GM21515 (cell line): ENCODE measurements around the gene ATP2B2.

Experiments used
- ATAC-seq: cut with Tn5 transposase; IDR thresholded peaks from one replicate; pipeline ENCODE4 v1.9.1; 2021; ENCODE audit not compliant: unreplicated experiment

ATP2B2 gene

DNA sequence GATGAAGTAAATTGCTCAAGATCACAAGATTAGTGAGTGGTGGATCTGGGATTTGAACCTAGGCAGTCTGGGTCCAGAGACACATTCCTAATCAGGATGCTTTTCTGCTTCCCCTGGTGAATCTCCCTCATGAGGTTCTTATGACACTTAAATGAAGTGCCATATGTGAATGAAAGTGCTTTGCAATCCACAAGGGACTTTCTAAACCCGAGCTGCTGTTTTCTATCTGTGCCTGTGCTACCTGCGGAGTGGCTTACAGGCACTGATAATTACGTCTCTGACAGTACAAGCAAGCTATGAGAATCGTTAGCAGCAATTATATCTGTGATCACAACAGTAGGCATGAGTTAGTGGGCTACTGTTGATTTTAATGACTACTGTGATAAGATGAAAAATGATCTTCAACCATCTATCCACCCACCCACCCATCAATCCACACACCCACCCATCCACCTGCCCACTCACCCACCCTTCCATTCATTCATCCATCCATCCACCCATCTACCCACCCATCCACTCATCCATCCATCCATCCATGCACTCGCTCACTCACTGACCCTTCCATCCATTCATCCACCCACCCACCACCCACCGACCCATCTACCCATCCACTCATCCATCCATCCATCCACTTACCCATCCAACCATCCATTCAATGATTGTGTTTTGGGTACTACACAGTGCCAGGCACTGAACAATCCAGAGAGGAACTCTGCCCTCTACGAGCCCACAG, 51.8 kb downstream of the ATP2B2 start:
- ATAC-seq = no peak

DNA sequence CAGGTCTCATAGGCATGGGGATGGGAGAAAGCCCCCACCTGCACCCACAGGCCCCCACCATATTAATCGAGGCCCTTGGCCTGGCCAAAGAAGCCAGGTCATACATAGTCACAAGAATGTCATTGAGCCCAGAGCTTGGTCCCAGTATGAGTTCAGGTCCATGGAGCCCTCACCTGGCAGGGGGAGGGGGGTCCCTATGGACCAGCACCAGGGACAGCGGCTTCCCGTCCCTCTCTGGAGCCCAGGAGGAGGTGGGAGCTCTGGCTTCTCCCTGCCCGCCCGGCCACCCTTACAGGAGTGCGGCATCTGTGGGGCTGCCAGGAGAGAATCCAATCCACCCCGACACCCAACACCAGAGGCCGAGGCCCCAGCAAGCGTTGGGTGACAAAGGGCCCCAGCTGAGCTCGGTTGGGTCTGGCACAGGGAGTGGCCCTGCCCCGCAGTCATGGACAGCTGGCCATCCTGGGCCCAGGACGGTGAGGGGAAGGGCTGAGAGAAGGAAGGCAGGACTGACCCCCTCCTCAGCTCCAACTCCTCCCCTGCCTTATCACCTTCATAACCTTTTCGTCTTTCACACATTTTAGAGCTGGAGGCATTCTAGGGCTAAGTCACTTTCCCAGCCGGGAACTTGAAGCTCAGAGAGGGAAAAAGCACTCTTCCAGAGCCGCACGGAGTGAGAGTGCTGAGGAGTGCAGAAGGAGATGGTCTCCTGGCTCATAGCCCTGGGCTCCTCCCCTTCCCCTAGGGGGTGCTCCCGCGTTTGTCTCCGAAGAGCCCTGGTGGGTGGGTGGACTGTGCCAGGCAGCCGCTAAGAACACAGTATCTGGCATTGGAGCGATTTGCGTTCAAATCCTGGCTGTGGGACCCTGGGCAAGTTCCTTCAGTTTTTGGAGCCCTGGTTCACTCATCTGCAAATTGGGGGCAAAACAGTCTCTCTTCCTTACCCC, 54.6 kb downstream of the ATP2B2 start:
- ATAC-seq = no peak

DNA sequence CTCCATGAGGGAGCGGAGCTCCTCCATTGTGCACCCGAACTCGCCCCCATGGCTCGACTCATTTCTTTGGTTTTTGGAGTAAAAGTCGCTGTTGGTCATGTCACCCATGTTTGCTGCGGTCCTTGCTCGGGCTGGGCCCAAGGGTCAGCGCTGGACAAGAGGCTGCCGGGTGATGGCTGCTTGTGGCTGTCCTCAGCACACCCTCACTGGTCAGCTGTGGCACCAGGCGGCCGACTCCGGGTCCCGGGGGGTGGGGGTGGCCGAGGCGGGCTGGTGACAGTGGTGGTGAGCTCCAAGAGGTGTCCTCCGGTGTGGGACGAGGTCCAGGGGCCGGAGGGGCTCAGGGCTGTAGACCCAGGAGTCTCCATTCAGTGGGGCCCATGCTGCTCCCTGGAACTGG, 56.0 kb downstream of the ATP2B2 start:
- ATAC-seq = no peak

DNA sequence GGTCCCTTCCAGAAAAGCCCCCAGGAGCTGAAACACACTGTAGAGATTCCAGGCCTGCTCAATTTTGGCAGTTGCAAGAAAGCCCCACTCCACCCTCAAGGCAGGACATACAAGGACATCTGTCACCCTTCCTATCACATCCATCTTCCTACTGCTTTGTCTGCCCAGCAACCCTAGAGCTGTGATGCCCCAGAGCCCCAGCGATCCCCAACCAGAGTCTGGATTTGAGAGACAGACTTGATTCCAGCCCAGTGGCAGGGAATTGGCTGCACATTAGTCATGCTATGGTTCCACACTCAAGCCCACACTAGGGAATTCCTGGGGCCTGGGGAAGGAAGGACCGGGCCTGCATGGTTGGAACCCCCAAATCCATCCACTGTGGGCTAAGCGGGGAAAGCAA, 56.8 kb downstream of the ATP2B2 start:
- no peak for ATAC-seq

DNA sequence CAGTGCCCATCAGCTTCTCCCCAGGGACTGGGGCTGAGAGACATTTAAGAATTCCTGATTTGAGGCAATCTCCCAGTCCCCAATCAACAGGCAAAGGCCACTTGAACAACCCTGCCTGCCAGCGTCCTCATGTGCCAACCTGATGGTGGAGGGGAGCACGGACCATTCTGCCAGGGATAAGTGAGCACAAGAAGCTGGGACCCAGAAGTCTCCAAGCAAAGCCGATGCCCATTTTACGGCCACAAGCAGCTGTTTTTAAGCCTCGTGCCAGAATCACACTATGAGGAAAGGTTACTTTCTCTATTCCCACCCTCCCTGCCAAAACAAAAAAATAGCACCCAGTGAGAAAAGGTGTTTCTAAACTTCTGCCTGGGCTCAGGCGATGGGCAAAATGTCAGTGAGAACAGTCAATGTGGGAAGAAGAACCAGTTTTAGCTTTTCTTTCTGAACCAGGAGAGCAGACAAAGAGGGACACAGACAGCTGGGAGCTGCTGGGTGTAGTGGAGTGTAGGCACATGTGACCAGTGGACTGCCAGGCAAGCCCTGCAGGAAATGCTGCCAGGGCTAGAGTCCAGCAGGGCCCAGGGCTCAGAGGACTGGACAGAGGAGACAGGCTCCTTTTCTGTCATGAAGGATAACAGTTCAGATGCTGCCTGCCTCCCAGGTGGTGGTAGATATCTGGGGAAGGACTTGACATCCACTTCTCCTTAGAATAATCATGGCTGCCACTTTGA, 57.7 kb downstream of the ATP2B2 start:
- no peak for ATAC-seq

DNA sequence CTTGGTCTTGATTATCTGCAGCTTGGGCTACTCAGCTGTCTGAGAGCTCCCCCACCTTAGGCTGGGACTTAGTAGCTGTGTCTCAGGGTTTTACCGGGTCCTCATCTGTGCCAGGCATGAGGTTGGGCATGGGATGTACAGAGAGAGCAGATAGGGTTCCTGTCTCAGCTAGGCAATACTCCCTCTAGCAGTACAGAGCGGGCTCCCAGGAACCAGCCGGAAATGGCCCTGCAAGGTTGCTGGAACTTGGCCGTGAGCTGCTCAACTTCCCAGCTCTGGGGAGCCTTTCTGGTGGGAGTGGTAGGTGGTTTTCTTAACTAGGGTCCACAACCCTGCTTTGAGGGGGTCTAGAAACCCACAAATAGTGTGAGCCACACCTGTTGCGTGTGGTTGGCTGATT, 58.3 kb downstream of the ATP2B2 start:
- ATAC-seq = no peak

DNA sequence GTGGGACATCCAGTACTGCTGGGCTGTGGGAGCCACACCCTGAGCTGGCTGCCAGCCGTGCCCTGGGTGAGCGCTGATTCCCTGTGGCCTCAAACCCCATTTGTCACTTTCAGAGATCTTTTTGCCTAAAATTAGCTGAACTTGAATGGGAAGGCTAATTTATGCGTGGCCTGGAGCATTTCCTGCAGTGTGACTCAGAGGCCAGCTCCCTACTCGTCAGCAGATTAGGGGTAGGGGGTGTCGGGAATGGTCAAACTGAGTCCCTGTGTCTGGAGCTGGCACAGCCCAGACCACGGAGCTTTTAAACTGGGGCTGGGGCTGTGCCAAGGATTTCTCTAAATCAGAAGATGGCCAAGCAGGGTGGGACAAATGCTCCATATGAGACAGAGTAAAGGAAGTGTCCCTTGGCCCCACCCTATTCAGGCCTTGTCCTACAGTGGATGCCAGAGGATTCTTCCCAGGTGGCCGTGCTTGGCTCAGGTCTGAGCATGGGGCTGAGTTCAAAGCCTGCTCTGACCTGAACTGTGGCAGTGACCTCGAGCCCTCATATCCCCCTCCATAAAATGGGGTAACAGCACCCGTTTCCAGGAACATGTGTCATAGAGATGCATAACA, 59.7 kb downstream of the ATP2B2 start:
- ATAC-seq = no peak

DNA sequence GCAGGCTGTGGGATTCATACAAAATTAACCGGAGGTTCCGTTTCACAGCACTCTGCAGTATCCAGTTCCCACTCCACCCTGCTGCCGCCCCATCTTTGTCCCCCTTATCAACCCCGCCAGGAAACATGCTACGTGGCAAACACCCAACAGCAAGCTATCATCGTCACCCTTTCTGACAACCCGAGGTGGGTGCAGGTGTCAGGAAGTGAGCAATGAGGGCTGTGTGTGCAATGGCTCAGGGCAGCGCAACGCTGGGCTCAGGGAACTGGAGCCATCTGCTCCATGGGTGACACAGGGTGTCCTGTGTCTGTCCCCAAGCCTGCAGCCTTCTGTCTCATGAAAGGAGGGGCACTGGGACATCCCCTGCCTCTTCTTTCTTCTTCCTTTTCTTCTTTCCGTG, 60.9 kb downstream of the ATP2B2 start:
- ATAC-seq = no peak

DNA sequence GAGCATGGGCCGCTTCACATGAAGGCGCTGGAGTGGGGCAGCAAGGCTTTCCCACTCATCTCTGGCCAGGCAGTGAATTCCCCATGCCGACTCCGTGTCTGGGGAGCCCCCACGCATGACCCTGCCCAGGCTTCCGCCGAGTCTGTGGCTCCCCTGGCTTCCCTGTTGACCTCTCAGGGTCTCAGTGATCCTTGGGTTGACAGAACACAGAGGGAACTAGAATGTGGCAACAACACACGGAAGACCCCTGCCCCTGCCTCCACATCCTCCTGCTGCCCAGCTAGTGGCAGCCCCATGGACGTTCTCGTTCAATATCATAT, 61.3 kb downstream of the ATP2B2 start:
- no peak for ATAC-seq

DNA sequence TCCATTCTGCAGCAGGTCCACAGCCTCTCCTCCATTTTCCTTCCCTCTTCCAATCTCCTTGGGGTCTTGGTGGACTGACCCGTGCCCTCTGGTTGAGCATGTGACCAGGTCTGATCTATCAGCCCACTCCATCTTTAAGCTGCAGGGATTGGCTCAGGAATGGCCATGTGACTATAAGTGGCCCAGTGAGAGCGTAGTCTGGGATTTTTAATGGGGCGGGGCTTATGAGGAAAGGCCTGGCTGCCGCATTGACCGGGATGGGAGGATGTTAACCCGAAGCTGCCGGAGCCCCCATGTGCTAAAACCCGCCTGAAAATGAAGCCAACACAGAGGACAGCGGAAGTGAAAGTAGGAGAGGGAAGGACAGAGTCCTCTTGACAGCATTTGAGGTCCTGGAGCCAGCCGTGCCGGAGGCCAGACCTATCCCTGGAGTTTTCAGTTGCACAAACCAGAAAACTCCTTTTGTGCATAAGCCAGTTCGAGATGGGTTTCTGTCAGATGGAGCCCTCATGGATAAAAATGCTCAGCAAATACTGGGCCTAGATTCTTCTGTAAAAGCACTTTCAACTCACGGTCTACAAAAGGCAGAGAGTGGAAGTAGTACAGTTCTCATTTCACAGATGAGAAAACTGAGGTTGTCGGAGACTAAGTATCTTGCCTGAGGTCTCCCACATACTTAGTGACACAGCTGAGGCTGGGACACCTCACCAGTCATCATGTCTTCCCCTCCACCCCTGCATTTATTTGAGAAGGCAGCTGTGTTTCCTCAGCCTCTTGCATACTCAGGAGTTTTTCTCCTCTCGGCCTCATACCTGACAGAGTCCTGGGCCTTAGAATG, 61.9 kb downstream of the ATP2B2 start:
- ATAC-seq = no peak

DNA sequence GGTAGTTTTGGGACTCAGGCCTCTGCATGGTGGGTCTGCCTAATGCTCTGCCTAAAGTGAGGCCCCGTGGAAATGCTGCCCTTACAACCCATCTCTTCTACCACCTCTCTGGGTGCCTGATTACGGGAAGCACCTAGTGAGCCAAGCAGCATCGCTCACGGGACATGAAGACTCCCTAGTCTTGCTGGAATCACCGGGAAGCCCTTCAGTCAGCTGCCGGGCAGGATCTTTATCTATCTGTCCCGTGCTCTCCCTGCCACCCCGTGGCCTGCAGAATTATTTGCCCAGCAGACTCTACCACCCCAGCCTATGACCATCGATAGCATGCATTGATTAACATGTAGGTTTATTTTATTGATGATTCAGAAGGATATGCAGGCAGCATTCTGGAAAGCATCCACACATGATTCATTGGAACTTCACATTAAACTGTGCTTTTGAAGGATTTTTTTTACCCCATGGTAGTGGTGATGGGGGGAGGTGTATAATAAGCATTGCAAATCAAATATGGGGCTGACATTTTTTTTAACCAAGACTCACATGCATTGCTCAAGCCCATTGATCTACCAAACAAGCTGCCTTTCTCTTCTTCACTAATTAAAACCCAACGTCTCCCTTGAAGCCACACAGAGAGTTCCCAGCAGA, 63.1 kb downstream of the ATP2B2 start:
- ATAC-seq = no peak

DNA sequence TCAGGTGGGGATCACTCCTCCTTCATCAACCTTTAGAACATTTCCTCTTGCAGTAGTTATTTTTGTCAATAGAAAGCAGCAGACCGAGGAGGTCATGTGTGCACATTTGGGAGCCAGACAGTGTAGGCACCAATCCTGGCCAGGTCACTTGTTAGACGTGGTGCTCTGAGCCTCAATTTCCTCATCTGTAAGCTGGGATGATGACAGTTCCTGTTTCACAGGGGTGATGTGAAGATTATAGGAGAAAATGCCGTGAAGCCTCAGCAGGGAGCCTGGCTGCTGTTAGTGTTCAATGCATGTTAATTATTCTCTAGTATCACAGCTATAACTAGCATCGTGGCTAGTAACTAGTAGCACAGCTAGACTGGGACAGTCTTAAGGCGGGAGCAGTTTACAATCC, 64.7 kb downstream of the ATP2B2 start:
- ATAC-seq = no peak

DNA sequence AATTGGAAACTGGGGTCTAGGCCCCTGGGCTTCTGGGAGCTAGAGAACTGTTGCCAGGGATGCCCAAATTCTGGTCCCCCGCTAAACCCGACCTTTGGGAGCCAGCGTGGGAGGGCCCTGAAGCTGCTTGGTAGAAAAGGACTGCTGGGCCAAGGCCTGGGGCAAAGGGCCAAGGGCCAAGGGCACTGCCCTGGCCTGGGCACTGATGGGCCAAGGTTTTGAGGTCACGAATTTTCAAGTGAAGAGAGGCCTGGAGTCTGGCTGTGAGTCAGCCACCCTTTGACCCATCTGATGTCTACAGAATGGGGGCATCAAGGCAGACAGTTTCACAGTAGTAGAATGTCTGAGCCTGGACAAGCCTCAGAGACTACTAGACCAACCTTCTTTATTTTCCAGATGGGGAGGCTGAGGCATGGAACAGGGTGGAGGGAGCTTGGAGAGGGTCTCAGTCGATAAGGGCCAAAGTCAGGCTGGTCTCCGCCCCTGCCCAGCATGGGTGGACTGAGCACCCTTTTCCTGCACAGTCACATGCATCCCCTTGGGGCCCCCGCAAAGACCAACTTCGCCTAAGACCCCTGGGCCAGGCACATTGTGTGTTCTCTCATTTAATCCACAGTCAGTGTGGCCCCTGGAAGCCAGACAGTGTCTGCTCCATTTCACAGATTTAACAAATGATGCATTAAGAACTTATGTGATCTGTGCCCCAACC, 66.3 kb downstream of the ATP2B2 start:
- no peak for ATAC-seq

DNA sequence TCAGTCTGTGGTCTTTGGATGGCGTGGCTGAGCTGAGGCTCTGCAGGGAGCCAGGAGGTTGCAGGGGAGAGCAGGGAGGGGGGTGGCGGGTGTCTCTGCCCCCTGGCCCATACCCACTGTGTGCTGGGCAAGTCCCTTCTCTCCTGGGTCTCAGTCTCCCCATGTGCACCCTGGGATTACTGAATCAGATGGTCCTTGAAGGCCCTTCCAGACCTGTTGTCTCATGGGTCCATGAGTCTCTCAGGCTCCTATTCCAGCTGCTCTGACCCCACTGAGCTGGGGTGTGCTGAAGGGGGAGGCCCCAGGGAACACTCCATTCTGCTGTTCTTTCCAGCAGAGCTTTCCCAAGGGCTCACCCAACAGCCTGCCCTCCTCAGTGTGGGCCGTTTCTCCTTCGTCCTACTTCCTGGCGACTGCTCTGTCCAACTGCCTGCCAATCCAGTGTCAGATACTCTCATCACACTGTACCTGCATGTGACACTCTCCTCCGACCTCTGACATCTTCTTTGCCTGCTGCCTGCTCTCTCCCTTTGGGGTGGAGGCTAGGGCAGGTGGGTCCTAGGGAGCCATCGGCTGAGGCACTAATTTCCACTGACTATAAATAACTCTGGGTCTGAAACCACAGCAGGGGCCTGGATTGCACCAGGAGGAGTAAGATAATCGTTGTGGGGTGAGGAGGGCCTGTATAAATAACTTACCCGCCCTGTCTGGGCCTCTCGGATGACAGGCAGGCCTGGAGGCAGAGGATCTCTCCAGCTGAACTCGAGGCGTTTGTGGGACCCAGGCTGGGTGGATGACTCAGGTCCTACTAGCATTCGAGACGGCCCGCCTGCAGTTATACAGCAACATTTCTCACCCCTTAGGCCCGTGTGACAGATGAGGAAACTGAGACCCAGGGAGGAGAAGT, 67.1 kb downstream of the ATP2B2 start:
- no peak for ATAC-seq

DNA sequence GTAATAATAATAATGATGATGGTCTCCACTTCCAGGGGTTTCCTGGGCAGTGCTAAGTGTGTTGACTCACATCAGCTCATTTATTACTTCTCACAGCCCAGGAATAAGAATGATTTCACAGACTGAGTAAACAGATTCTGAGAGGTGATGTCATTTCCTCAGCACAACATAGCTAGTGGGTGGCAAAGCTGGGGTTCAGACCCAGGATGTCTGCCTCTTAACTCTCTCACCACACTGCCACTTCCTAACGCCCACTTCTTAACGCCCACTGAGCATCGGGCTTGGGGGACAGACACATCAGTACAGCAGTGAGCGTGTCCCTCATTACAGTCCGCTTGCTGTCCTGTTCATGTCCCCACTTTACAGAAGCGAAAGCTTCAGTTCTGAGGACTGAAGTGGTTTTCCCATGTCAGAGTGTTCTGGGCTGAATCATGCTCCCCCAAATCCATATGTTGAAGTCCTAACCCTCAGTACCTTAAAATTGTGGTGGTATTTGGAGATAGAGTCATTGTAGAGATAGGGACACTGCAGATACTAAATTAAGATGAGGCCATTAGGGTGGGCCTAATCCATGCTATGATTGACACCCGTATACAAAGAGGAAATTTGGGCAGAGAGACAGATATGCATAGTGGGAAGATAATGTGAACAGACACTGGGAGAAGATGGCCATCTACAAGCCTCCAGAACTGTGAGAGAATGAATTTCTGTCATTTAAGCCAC, 68.0 kb downstream of the ATP2B2 start:
- ATAC-seq = no peak

DNA sequence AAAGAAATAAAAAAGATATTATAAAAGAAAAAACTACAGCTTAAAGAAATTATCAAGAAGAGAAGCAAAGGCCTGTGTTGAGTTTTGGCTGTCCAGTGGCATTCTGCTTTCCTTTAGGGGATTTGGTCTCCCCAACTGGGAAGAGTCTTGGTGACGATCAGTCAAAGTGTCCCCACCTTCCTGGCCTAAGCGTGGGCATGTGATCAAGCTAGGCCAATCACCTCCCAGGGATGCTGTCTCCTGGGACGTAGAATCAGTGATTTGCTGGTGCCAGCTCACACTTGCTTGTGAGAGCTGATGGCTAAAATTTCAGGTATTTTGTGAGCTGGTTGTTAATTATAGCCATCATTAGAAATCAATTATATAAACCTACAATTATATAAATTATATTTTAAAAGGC, 69.5 kb downstream of the ATP2B2 start:
- ATAC-seq = no peak

DNA sequence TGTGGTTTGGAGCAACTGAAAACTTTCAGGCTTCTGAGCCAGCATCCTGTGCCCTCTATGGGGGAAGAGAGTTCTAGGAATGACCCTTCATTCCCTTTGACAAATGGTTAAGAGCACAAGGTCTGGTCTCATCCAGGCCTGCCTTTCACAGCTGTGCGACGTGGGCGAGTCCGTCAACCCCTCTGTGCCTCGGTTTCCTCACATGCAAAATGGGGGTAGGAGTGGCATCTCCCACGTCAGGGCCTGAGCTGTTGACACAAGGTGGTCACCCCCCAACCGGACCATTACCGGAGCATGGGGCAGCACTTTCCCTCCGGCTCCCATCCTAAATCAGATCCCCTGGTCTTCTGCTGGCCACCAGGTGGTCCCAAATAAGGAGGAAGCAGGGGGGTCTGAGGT, 70.4 kb downstream of the ATP2B2 start:
- ATAC-seq = no peak
